SK-N-MC (cell line): ENCODE results near the gene ITGA4.

Experiments used
- EZH2 ChIP-seq: fragments of 200-600 bp; sonication (generic); IDR thresholded peaks from one replicate; pipeline ENCODE4 v1.6.1; 2017; ENCODE audit warnings: antibody characterized with exemption
- POLR2AphosphoS5 ChIP-seq: IDR thresholded peaks from 2 replicates; pipeline ENCODE4 v1.6.1; 2012; ENCODE audit warnings: mild to moderate bottlenecking, low read depth, low read length, borderline replicate concordance

GRCh38 chr2:181554061-181554830, 97.1 kb downstream of the ITGA4 start:
- TF ChIP-seq EZH2 (no peak), POLR2AphosphoS5 (no peak)
